GM12878 (cell line): ENCODE results near the gene TCF7L1. TPM values are rescaled to one million over a fixed set of nuclear protein-coding genes. Genes with fewer than 3 reads are reported as not detected.

Experiments used
- ATAC-seq: fragments of 200-7000 bp; cut with Tn5 transposase; 3 replicates; pipeline ENCODE4 v1.9.1; 2020; ENCODE audit warnings: mild to moderate bottlenecking, moderate library complexity
- BruUV-seq: library from RNA; stranded (reverse); fragments of 400-500 nt; replicated peaks from 2 replicates; lab custom pipeline; 2021; lab: Mats Ljungman, UMichigan
- CTCF ChIA-PET: fragments of 300-600 bp; sonication (Branson Sonifier 250); formaldehyde crosslinking; extraction: SDS; loops from one replicate; lab custom pipeline; 2021; ENCODE audit warnings: inconsistent platforms; lab: Yijun Ruan, JAX
- POLR2A ChIA-PET: fragments of 350-600 bp; formaldehyde crosslinking; extraction: SDS; loops from one replicate; lab custom pipeline; 2021; ENCODE audit warnings: inconsistent platforms; lab: Charles Lee
- RAD21 ChIA-PET: fragments of 300-600 bp; sonication (Branson Sonifier 250); formaldehyde crosslinking; loops from one replicate; lab custom pipeline; 2023; ENCODE audit warnings: antibody characterized with exemption; ENCODE audit not compliant: unreplicated experiment; lab: Charles Lee
- SMC1A ChIA-PET: fragments of 300-600 bp; sonication (Branson Sonifier 250); formaldehyde crosslinking; loops from one replicate; lab custom pipeline; 2023; ENCODE audit not compliant: unreplicated experiment, uncharacterized antibody; lab: Charles Lee
- DNase-seq: peaks from one replicate; pipeline ENCODE4 v3.0.0-alpha.2; 2011; ENCODE audit warnings: low read depth, low spot score
- FAIRE-seq: peaks from 3 replicates; lab custom pipeline; 2011; peaks lifted over from hg19 to GRCh38; lab: Jason Lieb, UNC
- H2AFZ ChIP-seq: 2 replicates; pipeline ENCODE4 v1.6.0; 2011; ENCODE audit warnings: low read depth, low read length, control low read depth; ENCODE audit not compliant: control insufficient read depth
- H3K27ac ChIP-seq: 2 replicates; pipeline ENCODE4 v1.5.1; 2011; ENCODE audit warnings: control low read depth; ENCODE audit not compliant: control insufficient read depth, insufficient read depth
- H3K27me3 ChIP-seq, 2 experiments: replicated peaks in 1 of 2; 2 replicates each; pipeline versions ENCODE4 v1.6.0 to v1.6.1; 2011; ENCODE audit warnings: low read length in 1 of 2; ENCODE audit not compliant: control insufficient read depth in 2 of 2, insufficient read depth in 2 of 2
- H3K36me3 ChIP-seq, 2 experiments: 2 replicates each; pipeline ENCODE4 v1.5.1; 2011; ENCODE audit warnings: low read length in 1 of 2; ENCODE audit not compliant: control insufficient read depth in 2 of 2, insufficient read depth in 2 of 2
- H3K4me1 ChIP-seq: 2 replicates; pipeline ENCODE4 v1.6.1; 2011; ENCODE audit warnings: mild to moderate bottlenecking, low read length, moderate library complexity, mixed read lengths; ENCODE audit not compliant: control insufficient read depth, insufficient read depth
- H3K4me2 ChIP-seq: 2 replicates; pipeline ENCODE4 v1.6.0; 2011; ENCODE audit warnings: control low read depth; ENCODE audit not compliant: control insufficient read depth, insufficient read depth
- H3K4me3 ChIP-seq: fragments of 200-600 bp; sonication (generic); 2 replicates; pipeline ENCODE4 v1.5.1; 2016
- H3K79me2 ChIP-seq: 2 replicates; pipeline ENCODE4 v1.6.0; 2011; ENCODE audit warnings: low read length; ENCODE audit not compliant: control insufficient read depth, insufficient read depth
- H3K9ac ChIP-seq: 2 replicates; pipeline ENCODE4 v1.8.0; 2011; ENCODE audit warnings: low read length, control low read depth, mixed read lengths; ENCODE audit not compliant: control insufficient read depth, insufficient read depth
- H3K9me3 ChIP-seq: replicated peaks from 3 replicates; pipeline ENCODE4 v1.5.1; 2011; ENCODE audit warnings: mild to moderate bottlenecking, low read length; ENCODE audit not compliant: control insufficient read depth, insufficient read depth
- H4K20me1 ChIP-seq: 2 replicates; pipeline ENCODE4 v1.6.0; 2011; ENCODE audit not compliant: control insufficient read depth, insufficient read depth
- DPF2 ChIP-seq: fragments of 450-650 bp; IDR thresholded peaks from 2 replicates; pipeline ENCODE4 v1.6.1; 2017; ENCODE audit warnings: mild to moderate bottlenecking
- SIN3A ChIP-seq: IDR thresholded peaks from 2 replicates; pipeline ENCODE4 v1.6.1; 2012; ENCODE audit warnings: low read depth, low read length, improper control_type of control experiment
- WGBS: methylation state at CpG from one replicate; pipeline ENCODE4 v1.1.6; 2016; ENCODE audit warnings: low lambda C conversion rate; ENCODE audit not compliant: insufficient replicate concordance, insufficient coverage; ENCODE audit errors: missing lambda C conversion rate; 5-methylcytosine and 5-hydroxymethylcytosine counted together
- in situ Hi-C: fragments of 300-500 bp; cut with MboI; formaldehyde crosslinking; loops from 9 replicates; pipeline ENCODE4 v1.14.3; 2018; ENCODE audit warnings: mixed read lengths
- intact Hi-C: fragments of 100-400 bp; cut with micrococcal nuclease; formaldehyde crosslinking; loops from one replicate; pipeline ENCODE4 v1.14.2; 2022; ENCODE audit not compliant: unreplicated experiment
- polyA plus RNA-seq, 11 experiments: library from polyadenylated mRNA; depleted of rRNA in 4 of 11; unstranded in 6 of 11; stranded (reverse) in 5 of 11; fragments of >200 nt; fragmentation: Nextera tagmentation in 4 of 11; fragmentation: Illumina TruSeq in 1 of 11; extraction: Ambion mirVana in 4 of 11; extraction: Trizol in 1 of 11; gene quantifications; 1 replicate in 1 of 11; 2 replicates in 10 of 11; pipeline versions ENCODE4 v1.2.1 to v1.2.3, GENCODE V29; 2011 to 2016; ENCODE audit warnings: inconsistent platforms in 2 of 11, missing spikeins in 2 of 11, low read depth in 1 of 11
- total RNA-seq, 4 experiments: library from RNA; depleted of rRNA in 3 of 4; stranded (reverse); fragments of >200 nt in 3 of 4; fragmentation: Illumina TruSeq in 1 of 4; extraction: Trizol in 1 of 4; gene quantifications; 2 replicates each; pipeline versions ENCODE4 v1.2.1 to v1.2.3, GENCODE V29; 2013 to 2021
- TF ChIP-seq, protein P1 (sequence below): IDR thresholded peaks from 2 replicates; pipeline ENCODE4 v1.6.1; 2012; ENCODE audit warnings: mild to moderate bottlenecking, low read depth, low read length
- TF ChIP-seq, protein P2 (sequence below): fragments of 150-350 bp; IDR thresholded peaks from 2 replicates; pipeline ENCODE4 v1.6.1; 2014; ENCODE audit warnings: mild to moderate bottlenecking, low read depth, low read length

TCF7L1 gene
- total and polyA plus RNA-seq, 10 of the 15 experiments (the other 5 are each of a cell fraction or from before 2014, with no cell fraction given): 0.03 to 0.11 (median 0.10) TPM; not detected in 7

DNA sequence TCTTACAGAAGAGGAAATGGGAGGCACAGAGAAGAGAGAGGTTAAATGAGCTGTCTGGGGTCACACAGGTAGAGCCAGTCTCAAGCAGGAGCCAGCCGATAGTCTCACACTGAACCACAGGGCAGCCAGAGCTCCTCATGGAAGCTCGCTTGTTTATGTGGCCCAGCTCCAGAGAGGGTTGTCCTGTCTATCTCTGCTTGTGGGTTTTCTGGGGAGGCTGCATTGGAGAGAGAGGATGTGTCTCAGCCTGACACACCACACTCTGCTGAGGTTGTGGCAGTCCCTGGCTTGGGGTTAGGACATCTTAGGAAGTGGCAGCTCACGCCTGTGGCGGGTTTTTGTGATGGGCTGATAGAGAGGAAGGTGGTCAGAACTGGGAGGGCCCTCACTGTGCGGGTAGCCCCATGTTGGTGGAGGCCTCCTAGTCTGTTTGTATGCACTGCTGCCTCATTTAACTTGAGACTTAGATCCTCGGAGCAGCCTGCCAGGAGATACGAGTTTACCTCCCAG is 52.3 kb downstream of the TCF7L1 start:
- H3K4me2 ChIP-seq: no peak overlapping the region
- H3K9ac ChIP-seq: no peak overlapping the region
- no peaks in the 10 kb centered on the region for H3K79me2 ChIP-seq
- CTCF ChIA-PET: interaction anchor here (0.6 to 1.6 kb wide), 10 partner anchors 12 to 300 kb away, joined by 3 to 5 read pairs (median 3); no protein-coding TSS in a partner anchor
- BruUV-seq: no TSS peak
- TF ChIP-seq SIN3A (no peak), DPF2 (no peak)
- TF ChIP-seq, protein P1, sequence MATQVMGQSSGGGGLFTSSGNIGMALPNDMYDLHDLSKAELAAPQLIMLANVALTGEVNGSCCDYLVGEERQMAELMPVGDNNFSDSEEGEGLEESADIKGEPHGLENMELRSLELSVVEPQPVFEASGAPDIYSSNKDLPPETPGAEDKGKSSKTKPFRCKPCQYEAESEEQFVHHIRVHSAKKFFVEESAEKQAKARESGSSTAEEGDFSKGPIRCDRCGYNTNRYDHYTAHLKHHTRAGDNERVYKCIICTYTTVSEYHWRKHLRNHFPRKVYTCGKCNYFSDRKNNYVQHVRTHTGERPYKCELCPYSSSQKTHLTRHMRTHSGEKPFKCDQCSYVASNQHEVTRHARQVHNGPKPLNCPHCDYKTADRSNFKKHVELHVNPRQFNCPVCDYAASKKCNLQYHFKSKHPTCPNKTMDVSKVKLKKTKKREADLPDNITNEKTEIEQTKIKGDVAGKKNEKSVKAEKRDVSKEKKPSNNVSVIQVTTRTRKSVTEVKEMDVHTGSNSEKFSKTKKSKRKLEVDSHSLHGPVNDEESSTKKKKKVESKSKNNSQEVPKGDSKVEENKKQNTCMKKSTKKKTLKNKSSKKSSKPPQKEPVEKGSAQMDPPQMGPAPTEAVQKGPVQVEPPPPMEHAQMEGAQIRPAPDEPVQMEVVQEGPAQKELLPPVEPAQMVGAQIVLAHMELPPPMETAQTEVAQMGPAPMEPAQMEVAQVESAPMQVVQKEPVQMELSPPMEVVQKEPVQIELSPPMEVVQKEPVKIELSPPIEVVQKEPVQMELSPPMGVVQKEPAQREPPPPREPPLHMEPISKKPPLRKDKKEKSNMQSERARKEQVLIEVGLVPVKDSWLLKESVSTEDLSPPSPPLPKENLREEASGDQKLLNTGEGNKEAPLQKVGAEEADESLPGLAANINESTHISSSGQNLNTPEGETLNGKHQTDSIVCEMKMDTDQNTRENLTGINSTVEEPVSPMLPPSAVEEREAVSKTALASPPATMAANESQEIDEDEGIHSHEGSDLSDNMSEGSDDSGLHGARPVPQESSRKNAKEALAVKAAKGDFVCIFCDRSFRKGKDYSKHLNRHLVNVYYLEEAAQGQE: no peak
- TF ChIP-seq, protein P2, sequence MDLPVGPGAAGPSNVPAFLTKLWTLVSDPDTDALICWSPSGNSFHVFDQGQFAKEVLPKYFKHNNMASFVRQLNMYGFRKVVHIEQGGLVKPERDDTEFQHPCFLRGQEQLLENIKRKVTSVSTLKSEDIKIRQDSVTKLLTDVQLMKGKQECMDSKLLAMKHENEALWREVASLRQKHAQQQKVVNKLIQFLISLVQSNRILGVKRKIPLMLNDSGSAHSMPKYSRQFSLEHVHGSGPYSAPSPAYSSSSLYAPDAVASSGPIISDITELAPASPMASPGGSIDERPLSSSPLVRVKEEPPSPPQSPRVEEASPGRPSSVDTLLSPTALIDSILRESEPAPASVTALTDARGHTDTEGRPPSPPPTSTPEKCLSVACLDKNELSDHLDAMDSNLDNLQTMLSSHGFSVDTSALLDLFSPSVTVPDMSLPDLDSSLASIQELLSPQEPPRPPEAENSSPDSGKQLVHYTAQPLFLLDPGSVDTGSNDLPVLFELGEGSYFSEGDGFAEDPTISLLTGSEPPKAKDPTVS: no peak
- TF ChIP-seq, all 136 proteins: peak for 0
- ATAC-seq: no peak
- ChIA-PET POLR2A (no interaction called here), RAD21 (interaction anchor here (0.5 kb wide), 1 partner anchor 257 kb away, joined by 3 read pairs; no protein-coding TSS in a partner anchor), SMC1A (no interaction called here)
- Histone ChIP-seq H3K27me3 (peaks cover under 1 to 1% of the 10 kb centered on the region in 2 experiments), H3K4me3 (no peak overlapping the region), H3K27ac (no peak overlapping the region), H3K9me3 (no peaks in the 10 kb centered on the region), H3K36me3 (no peaks in the 10 kb centered on the region), H4K20me1 (no peaks in the 10 kb centered on the region), H2AFZ (no peak overlapping the region), H3K4me1 (no peaks in the 10 kb centered on the region)
- FAIRE-seq: no peak
- intact Hi-C loops (no loop called here), in situ Hi-C loops (no loop called here)
- no peak for DNase-seq
- 20% methylated on average over 7 of the region's 7 CpGs for WGBS
